PC-9 (cell line): ENCODE results near the gene RPTOR.

Source experiments
- EZH2 ChIP-seq: fragments of 200-600 bp; sonication (generic); IDR thresholded peaks from 2 replicates; pipeline ENCODE4 v1.8.0; 2017; ENCODE audit warnings: antibody characterized with exemption, low read depth
- TF ChIP-seq, protein P1 (sequence below): fragments of 200-600 bp; sonication (generic); conservative IDR thresholded peaks from 2 replicates; pipeline ENCODE4 v1.6.1; 2017; ENCODE audit warnings: mixed run types, antibody characterized with exemption, mild to moderate bottlenecking, moderate library complexity

DNA sequence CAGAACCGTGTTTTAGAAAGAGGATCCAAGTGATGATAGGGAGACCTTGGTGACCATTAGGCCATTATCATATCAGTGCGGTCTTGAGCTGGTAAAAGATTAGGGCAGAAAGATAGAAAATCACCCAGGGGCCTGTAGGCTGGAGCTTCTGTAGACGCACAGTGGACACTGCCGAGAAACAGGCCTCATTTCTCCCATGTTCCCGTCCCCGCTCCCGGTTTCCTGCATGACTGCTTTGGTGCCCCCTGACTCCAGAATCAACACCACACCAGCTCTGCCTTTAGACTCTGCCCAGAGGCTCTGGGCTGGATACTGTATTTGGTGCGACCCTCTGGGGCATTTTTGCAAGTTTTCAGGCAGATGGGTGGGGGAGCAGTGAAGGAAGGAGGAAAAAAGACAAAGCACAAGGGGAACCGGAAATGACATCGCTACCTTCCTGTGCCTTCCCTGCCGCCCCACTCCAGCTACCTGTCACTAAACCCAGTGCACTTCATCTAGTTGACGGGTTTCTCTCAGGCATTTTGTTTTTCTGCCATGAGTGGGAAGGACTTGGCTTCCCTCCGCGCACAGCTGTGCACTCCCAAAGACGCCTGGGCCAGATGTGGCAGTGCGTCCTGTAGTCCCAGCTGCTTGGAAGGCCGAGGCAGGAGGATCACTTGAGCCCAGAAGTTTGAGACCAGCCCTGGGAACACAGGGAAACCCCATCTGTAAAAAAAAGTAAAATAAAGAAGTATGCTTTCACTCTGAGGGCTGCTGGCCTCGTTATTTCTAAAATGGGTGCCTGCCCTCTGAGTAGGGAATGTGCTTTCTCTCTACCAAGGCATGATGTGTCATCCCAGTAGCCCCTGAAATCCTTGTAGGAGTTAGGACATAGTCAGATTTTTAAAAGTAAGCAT is 214.1 kb downstream of the RPTOR start:
- TF ChIP-seq, protein P1, sequence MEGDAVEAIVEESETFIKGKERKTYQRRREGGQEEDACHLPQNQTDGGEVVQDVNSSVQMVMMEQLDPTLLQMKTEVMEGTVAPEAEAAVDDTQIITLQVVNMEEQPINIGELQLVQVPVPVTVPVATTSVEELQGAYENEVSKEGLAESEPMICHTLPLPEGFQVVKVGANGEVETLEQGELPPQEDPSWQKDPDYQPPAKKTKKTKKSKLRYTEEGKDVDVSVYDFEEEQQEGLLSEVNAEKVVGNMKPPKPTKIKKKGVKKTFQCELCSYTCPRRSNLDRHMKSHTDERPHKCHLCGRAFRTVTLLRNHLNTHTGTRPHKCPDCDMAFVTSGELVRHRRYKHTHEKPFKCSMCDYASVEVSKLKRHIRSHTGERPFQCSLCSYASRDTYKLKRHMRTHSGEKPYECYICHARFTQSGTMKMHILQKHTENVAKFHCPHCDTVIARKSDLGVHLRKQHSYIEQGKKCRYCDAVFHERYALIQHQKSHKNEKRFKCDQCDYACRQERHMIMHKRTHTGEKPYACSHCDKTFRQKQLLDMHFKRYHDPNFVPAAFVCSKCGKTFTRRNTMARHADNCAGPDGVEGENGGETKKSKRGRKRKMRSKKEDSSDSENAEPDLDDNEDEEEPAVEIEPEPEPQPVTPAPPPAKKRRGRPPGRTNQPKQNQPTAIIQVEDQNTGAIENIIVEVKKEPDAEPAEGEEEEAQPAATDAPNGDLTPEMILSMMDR: no peak
- TF ChIP-seq EZH2: no peak
